Inflammatory macrophage (primary cell): ENCODE results near the gene MSL3.

Source experiments
- DNase-seq, 2 donors: peaks; one replicate each; pipeline ENCODE4 v3.0.0-alpha.2; 2020 to 2022

The MSL3 gene

GRCh38 chrX:11759461-11760311 is 1.6 kb downstream of the MSL3 start:
- peak; percentile 90 for DNase-seq

GRCh38 chrX:11760958-11761357 is 2.9 kb downstream of the MSL3 start:
- no peak for DNase-seq

- no peak for DNase-seq
Measured at GRCh38 chrX:11764602-11765067, 6.6 kb downstream of the MSL3 start.

- no peak for DNase-seq
Measured at GRCh38 chrX:11765449-11765848, 7.4 kb downstream of the MSL3 start.

- DNase-seq = no peak
Measured at GRCh38 chrX:11766487-11766886, 8.4 kb downstream of the MSL3 start.

GRCh38 chrX:11768039-11768438 is 10.0 kb downstream of the MSL3 start:
- no peak for DNase-seq

GRCh38 chrX:11770320-11770719 is 12.3 kb downstream of the MSL3 start:
- DNase-seq = peak; percentile 54

GRCh38 chrX:11778230-11778629 is 20.2 kb downstream of the MSL3 start:
- no peak for DNase-seq

- no peak for DNase-seq
Measured at GRCh38 chrX:11781133-11781532, 23.1 kb downstream of the MSL3 start.

- no peak for DNase-seq
Measured at GRCh38 chrX:11781734-11782370, 23.8 kb downstream of the MSL3 start.

GRCh38 chrX:11784543-11784942 is 26.5 kb downstream of the MSL3 start:
- no peak for DNase-seq

- no peak for DNase-seq
Measured at GRCh38 chrX:11786862-11787261, 28.8 kb downstream of the MSL3 start.

GRCh38 chrX:11787564-11787963 is 29.5 kb downstream of the MSL3 start:
- DNase-seq = peak; percentile 31 to 52

- no peak for DNase-seq
Measured at GRCh38 chrX:11789809-11790208, 31.8 kb downstream of the MSL3 start.

GRCh38 chrX:11791090-11791489 is 33.1 kb downstream of the MSL3 start:
- no peak for DNase-seq

- DNase-seq = no peak
Measured at GRCh38 chrX:11791537-11791936, 33.5 kb downstream of the MSL3 start.

GRCh38 chrX:11792461-11793421 is 34.7 kb downstream of the MSL3 start:
- DNase-seq = no peak

- no peak for DNase-seq
Measured at GRCh38 chrX:11793734-11794133, 35.7 kb downstream of the MSL3 start.

GRCh38 chrX:11813341-11813740 is 55.3 kb downstream of the MSL3 start:
- no peak for DNase-seq
